SH-SY5Y (cell line): ENCODE results near the gene EPC1.

Source experiments
- GATA2 ChIP-seq: IDR thresholded peaks from 2 replicates; pipeline ENCODE4 v1.6.1; 2011; ENCODE audit warnings: mild to moderate bottlenecking, low read depth, low read length
- GATA3 ChIP-seq: IDR thresholded peaks from 2 replicates; pipeline ENCODE4 v1.6.1; 2011; ENCODE audit warnings: low read depth, mild to moderate bottlenecking, low read length, moderate library complexity

DNA sequence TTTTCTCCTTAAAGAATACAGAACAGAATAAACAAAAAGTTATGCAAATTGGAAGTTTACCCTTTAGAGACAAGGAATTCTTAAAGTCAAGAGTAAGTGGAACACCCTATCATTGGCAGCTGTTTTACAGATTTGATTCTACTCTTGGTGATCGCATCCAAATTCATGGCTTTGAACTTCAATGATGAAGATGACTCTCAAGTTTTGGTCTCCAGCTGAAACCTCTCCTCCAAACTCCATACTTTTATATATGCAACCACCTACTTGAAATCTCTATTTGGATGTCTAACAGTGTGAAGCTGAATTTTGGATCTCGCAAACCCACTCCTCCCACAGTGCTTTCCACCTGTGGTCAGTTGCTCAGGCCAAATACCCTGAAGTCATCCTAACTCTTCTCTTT lies 80.4 kb downstream of the EPC1 start:
- TF ChIP-seq GATA2 (no peak), GATA3 (no peak)
